ENCODE results near the gene CRYGS. TPM values are rescaled to one million over a fixed set of nuclear protein-coding genes. Genes with fewer than 3 reads are reported as not detected.

CRYGS gene
- total RNA-seq, 1 experiment from 2014 or later = 3.2 TPM

GRCh38 chr3:186515125-186515524, 29.1 kb downstream of the CRYGS start:
- POLR2A ChIA-PET = no interaction called here
- intact Hi-C loops (cut with micrococcal nuclease; ENCODE audit: unreplicated experiment) = no loop called here
- no TSS peak for BruUV-seq (replicated peaks)
- no peak for TF ChIP-seq CTCF (IDR thresholded peaks at IDR 0.05; ENCODE audit: insufficient read depth in 1 of 2, low read depth in 1 of 2, low read length in 1 of 2, severe bottlenecking in 1 of 2, unreplicated experiment in 1 of 2)
- DNase-seq = no peak
- no peak overlapping the region for H3K4me3 Mint-ChIP-seq (ENCODE audit: unreplicated experiment)
- peaks cover 6% of the 10 kb centered on the region; the same call in 1 of the 2 replicates for H3K4me1 ChIP-seq
- peaks cover 2% of the 10 kb centered on the region for H3K27me3 Mint-ChIP-seq (ENCODE audit: insufficient read depth, unreplicated experiment)
- no peak overlapping the region for H3K4me3 ChIP-seq (ENCODE audit: low read depth, low read length)
- CTCF ChIA-PET = no interaction called here
- H3K36me3 Mint-ChIP-seq (ENCODE audit: insufficient read depth, unreplicated experiment) = no peaks in the 10 kb centered on the region
- no peaks in the 10 kb centered on the region for H3K9me3 Mint-ChIP-seq (ENCODE audit: unreplicated experiment)
- no peak overlapping the region for H3K27ac Mint-ChIP-seq (ENCODE audit: unreplicated experiment)
- H3K36me3 ChIP-seq (ENCODE audit: control insufficient read depth, insufficient read depth, low read length) = no peaks in the 10 kb centered on the region
- no peaks in the 10 kb centered on the region for H3K9me3 ChIP-seq
- no peaks in the 10 kb centered on the region for H3K27me3 ChIP-seq (replicated peaks; ENCODE audit: control insufficient read depth, insufficient read depth, low read length)
- H3K4me1 Mint-ChIP-seq (ENCODE audit: low read depth, unreplicated experiment) = peaks cover 13% of the 10 kb centered on the region

DNA sequence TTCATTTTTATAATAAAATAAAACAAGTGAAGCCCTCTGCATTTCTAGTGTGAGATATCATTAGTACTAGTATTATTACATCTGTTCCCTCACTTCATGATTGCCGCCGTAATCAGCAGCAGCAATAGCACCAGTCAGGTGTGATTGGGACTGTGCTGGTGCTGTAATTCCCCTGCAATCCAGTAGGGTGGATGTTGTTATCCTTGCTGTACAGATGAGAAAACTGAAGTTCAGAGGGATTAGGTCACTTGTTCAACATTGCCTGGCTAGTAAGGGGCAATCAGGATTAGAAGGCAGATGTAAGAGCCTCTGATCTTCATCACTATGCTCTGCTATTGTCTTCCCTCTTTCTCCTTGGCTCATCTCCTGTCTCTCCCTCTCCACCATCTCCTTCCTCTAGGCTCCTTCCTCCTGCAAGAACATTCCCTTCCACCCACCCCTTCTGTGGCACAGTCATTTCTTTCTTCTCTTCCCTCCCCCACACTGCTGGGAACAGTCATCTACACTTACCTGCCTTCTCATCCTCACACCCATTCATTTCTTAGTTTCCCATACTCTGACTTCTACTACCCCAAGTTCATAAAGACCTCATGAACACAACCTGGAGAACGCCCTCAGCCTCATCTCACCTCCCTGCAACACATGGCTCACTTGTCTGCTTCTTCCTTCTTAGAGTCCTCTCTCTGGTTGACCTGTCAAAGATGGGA, 29.7 kb downstream of the CRYGS start:
- Mint-ChIP-seq H3K27me3 (ENCODE audit: insufficient read depth, unreplicated experiment) (peaks cover 2% of the 10 kb centered on the region), H3K27ac (ENCODE audit: unreplicated experiment) (no peak overlapping the region), H3K4me1 (ENCODE audit: low read depth, unreplicated experiment) (peaks cover 13% of the 10 kb centered on the region), H3K36me3 (ENCODE audit: insufficient read depth, unreplicated experiment) (no peaks in the 10 kb centered on the region), H3K4me3 (ENCODE audit: unreplicated experiment) (no peak overlapping the region), H3K9me3 (ENCODE audit: unreplicated experiment) (no peaks in the 10 kb centered on the region)
- TF ChIP-seq CTCF (IDR thresholded peaks at IDR 0.05; ENCODE audit: insufficient read depth in 1 of 2, low read depth in 1 of 2, low read length in 1 of 2, severe bottlenecking in 1 of 2, unreplicated experiment in 1 of 2) = peak; percentile 25 to 49
- CTCF ChIA-PET = no interaction called here
- H3K36me3 ChIP-seq (ENCODE audit: control insufficient read depth, insufficient read depth, low read length) = no peaks in the 10 kb centered on the region
- no peak overlapping the region for H3K4me3 ChIP-seq (ENCODE audit: low read depth, low read length)
- POLR2A ChIA-PET = no interaction called here
- H3K9me3 ChIP-seq = no peaks in the 10 kb centered on the region
- no peaks in the 10 kb centered on the region for H3K27me3 ChIP-seq (replicated peaks; ENCODE audit: control insufficient read depth, insufficient read depth, low read length)
- DNase-seq = peak in 1 of 2 experiments; percentile 38
- BruUV-seq (replicated peaks) = no TSS peak
- peaks cover 10% of the 10 kb centered on the region; the same call in 1 of the 2 replicates for H3K4me1 ChIP-seq
- intact Hi-C loops (cut with micrococcal nuclease; ENCODE audit: unreplicated experiment) = loop anchor here (5.0 kb wide), 1 partner anchor 47 kb away; no protein-coding TSS in a partner anchor

GRCh38 chr3:186513386-186513785, 30.8 kb downstream of the CRYGS start:
- POLR2A ChIA-PET = no interaction called here
- CTCF ChIA-PET = interaction anchor here (0.6 to 1.0 kb wide), 2 partner anchors 27 to 560 kb away, joined by 3 read pairs; no protein-coding TSS in a partner anchor

More at GRCh38 chr3:186513386-186513785, 30.8 kb downstream of the CRYGS start:
- no peak for DNase-seq
- Histone ChIP-seq H3K4me3 (ENCODE audit: low read depth, low read length) (no peak overlapping the region), H3K36me3 (ENCODE audit: control insufficient read depth, insufficient read depth, low read length) (no peaks in the 10 kb centered on the region), H3K27me3 (replicated peaks; ENCODE audit: control insufficient read depth, insufficient read depth, low read length) (no peaks in the 10 kb centered on the region), H3K9me3 (no peaks in the 10 kb centered on the region), H3K4me1 (peaks cover 12% of the 10 kb centered on the region; the same call in 1 of the 2 replicates)
- Mint-ChIP-seq H3K4me3 (ENCODE audit: unreplicated experiment) (no peak overlapping the region), H3K27me3 (ENCODE audit: insufficient read depth, unreplicated experiment) (peaks cover 2% of the 10 kb centered on the region), H3K36me3 (ENCODE audit: insufficient read depth, unreplicated experiment) (no peaks in the 10 kb centered on the region), H3K9me3 (ENCODE audit: unreplicated experiment) (no peaks in the 10 kb centered on the region), H3K27ac (ENCODE audit: unreplicated experiment) (no peak overlapping the region), H3K4me1 (ENCODE audit: low read depth, unreplicated experiment) (peaks cover 13% of the 10 kb centered on the region)
- TF ChIP-seq CTCF (IDR thresholded peaks at IDR 0.05; ENCODE audit: insufficient read depth in 1 of 2, low read depth in 1 of 2, low read length in 1 of 2, severe bottlenecking in 1 of 2, unreplicated experiment in 1 of 2) = no peak
- BruUV-seq (replicated peaks) = no TSS peak
- intact Hi-C loops (cut with micrococcal nuclease; ENCODE audit: unreplicated experiment) = loop anchor here (5.0 kb wide), 1 partner anchor 46 kb away; no protein-coding TSS in a partner anchor
